K562 (cell line): ENCODE data around the gene HDC. TPM values are rescaled to one million over a fixed set of nuclear protein-coding genes. Genes with fewer than 3 reads are reported as not detected.

Experiments used
- GTF2E2 ChIP-seq: fragments of 200-800 bp; sonication (Bioruptor generic); IDR thresholded peaks from 2 replicates; pipeline ENCODE4 v1.6.1; 2016; ENCODE audit warnings: missing genetic modification characterization, missing compliant biosample characterization
- JUND ChIP-seq, 2 experiments: IDR thresholded peaks; 2 replicates in 1 of 2; 3 replicates in 1 of 2; pipeline ENCODE4 v1.6.1; 2011; ENCODE audit warnings: borderline replicate concordance in 2 of 2, low read depth in 2 of 2, low read length in 2 of 2, improper control_type of control experiment in 1 of 2, missing biosample characterization in 1 of 2, missing genetic modification characterization in 1 of 2, missing genetic modification reagents in 1 of 2
- MAFG ChIP-seq: fragments of 450-650 bp; conservative IDR thresholded peaks from 2 replicates; pipeline ENCODE4 v1.6.1; 2016; ENCODE audit warnings: missing genetic modification characterization, missing compliant biosample characterization
- NCOR1 ChIP-seq: fragments of 450-650 bp; IDR thresholded peaks from 2 replicates; pipeline ENCODE4 v1.6.1; 2016; ENCODE audit warnings: mild to moderate bottlenecking, moderate library complexity
- ZNF551 ChIP-seq: fragments of 250-450 bp; sonication (Bioruptor Pico); IDR thresholded peaks from 2 replicates; pipeline ENCODE4 v1.5.0; 2021; ENCODE audit warnings: mild to moderate bottlenecking, moderate library complexity
- ZNF699 ChIP-seq: fragments of 250-450 bp; sonication (Bioruptor Pico); IDR thresholded peaks from 2 replicates; pipeline ENCODE4 v1.8.0; 2021; ENCODE audit warnings: mild to moderate bottlenecking, moderate library complexity; ENCODE audit not compliant: insufficient replicate concordance
- ZNF766 ChIP-seq: fragments of 200-800 bp; sonication (Bioruptor generic); conservative IDR thresholded peaks from 2 replicates; pipeline ENCODE4 v1.6.1; 2016; ENCODE audit warnings: missing genetic modification characterization, missing compliant biosample characterization
- ZNF778 ChIP-seq: fragments of 450-650 bp; formaldehyde crosslinking; IDR thresholded peaks from 2 replicates; pipeline ENCODE4 v1.4.0; 2020; ENCODE audit warnings: mild to moderate bottlenecking, moderate library complexity
- polyA plus RNA-seq, 8 experiments: library from polyadenylated mRNA; depleted of rRNA in 4 of 8; stranded (reverse) in 5 of 8; unstranded in 3 of 8; fragments of >200 nt; fragmentation: Nextera tagmentation in 2 of 8; fragmentation: Illumina TruSeq in 1 of 8; extraction: Ambion mirVana in 2 of 8; extraction: Trizol in 1 of 8; gene quantifications; 2 replicates each; pipeline versions ENCODE4 v1.2.1 to v1.2.3, GENCODE V29; 2011 to 2014; ENCODE audit warnings: inconsistent platforms in 1 of 8, missing spikeins in 1 of 8
- total RNA-seq, 7 experiments: library from RNA; depleted of rRNA in 6 of 7; stranded (reverse); fragments of >200 nt in 6 of 7; fragmentation: Illumina TruSeq in 2 of 7; extraction: Trizol in 2 of 7; gene quantifications; 2 replicates each; pipeline versions ENCODE4 v1.2.1 to v1.2.3, GENCODE V29; 2011 to 2021; ENCODE audit warnings: low replicate concordance in 1 of 7
- TF ChIP-seq, protein P1 (sequence below): fragments of 450-650 bp; IDR thresholded peaks from 2 replicates; pipeline ENCODE4 v1.6.1; 2016; ENCODE audit warnings: mild to moderate bottlenecking, moderate library complexity
- TF ChIP-seq, protein P2 (sequence below): fragments of 250-450 bp; sonication (Bioruptor Pico); IDR thresholded peaks from 2 replicates; pipeline ENCODE4 v1.5.1; 2021; ENCODE audit warnings: mild to moderate bottlenecking
- TF ChIP-seq, protein P3 (sequence below), 2 experiments: fragments of 450-650 bp in 1 of 2; sonication (generic) in 1 of 2; formaldehyde crosslinking in 1 of 2; IDR thresholded peaks in 1 of 2; conservative IDR thresholded peaks in 1 of 2; 2 replicates each; pipeline versions ENCODE4 v1.6.1 to v1.8.1; 2016 to 2023; ENCODE audit warnings: mild to moderate bottlenecking in 2 of 2, moderate library complexity in 2 of 2, inconsistent platforms in 1 of 2, missing genetic modification reagents in 1 of 2

Gene HDC
- total and polyA plus RNA-seq, 9 of the 15 experiments (the other 6 are each of a cell fraction or from before 2014, with no cell fraction given), result 0.26 to 5.3 (median 0.99) TPM

DNA sequence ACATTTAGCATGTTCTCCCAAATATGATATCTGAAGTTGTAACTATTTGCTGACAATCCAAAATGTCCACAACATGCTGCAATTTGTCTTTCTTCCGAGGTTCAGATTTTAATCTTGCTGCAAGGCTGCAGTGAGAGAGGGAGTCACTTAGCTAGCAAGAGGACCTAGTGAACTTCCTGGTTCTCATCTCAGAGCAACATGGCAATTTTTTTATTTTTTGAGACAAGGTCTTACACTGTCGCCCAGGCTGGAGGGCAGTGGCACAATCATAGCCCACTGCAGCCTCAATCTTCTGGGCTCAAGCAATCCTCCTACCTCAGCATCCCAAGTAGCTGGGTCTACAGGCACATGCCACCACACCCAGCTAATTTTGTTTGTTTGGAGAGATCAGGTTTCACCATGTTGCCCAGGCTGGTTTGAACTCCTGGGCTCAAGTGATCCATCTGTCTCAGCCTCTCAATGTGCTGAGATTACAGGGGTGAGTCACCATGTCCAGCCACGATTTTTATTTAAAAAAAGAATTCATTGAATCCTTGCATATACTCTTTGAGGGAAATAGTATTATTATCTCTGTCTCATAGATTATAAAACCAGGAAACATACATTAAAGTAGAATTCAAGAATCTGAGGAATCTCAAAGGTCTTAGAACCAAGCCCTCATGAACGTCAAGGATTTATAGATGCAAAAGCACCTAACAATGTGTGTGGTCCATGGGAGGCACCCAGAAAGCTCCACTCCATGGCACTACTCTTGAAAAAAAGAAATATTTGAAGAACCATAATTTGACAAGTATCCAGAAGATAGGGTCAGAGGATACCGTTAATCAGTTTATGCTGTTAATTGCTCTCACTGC is 9.1 kb downstream of the HDC start (continued):
- TF ChIP-seq, protein P1, sequence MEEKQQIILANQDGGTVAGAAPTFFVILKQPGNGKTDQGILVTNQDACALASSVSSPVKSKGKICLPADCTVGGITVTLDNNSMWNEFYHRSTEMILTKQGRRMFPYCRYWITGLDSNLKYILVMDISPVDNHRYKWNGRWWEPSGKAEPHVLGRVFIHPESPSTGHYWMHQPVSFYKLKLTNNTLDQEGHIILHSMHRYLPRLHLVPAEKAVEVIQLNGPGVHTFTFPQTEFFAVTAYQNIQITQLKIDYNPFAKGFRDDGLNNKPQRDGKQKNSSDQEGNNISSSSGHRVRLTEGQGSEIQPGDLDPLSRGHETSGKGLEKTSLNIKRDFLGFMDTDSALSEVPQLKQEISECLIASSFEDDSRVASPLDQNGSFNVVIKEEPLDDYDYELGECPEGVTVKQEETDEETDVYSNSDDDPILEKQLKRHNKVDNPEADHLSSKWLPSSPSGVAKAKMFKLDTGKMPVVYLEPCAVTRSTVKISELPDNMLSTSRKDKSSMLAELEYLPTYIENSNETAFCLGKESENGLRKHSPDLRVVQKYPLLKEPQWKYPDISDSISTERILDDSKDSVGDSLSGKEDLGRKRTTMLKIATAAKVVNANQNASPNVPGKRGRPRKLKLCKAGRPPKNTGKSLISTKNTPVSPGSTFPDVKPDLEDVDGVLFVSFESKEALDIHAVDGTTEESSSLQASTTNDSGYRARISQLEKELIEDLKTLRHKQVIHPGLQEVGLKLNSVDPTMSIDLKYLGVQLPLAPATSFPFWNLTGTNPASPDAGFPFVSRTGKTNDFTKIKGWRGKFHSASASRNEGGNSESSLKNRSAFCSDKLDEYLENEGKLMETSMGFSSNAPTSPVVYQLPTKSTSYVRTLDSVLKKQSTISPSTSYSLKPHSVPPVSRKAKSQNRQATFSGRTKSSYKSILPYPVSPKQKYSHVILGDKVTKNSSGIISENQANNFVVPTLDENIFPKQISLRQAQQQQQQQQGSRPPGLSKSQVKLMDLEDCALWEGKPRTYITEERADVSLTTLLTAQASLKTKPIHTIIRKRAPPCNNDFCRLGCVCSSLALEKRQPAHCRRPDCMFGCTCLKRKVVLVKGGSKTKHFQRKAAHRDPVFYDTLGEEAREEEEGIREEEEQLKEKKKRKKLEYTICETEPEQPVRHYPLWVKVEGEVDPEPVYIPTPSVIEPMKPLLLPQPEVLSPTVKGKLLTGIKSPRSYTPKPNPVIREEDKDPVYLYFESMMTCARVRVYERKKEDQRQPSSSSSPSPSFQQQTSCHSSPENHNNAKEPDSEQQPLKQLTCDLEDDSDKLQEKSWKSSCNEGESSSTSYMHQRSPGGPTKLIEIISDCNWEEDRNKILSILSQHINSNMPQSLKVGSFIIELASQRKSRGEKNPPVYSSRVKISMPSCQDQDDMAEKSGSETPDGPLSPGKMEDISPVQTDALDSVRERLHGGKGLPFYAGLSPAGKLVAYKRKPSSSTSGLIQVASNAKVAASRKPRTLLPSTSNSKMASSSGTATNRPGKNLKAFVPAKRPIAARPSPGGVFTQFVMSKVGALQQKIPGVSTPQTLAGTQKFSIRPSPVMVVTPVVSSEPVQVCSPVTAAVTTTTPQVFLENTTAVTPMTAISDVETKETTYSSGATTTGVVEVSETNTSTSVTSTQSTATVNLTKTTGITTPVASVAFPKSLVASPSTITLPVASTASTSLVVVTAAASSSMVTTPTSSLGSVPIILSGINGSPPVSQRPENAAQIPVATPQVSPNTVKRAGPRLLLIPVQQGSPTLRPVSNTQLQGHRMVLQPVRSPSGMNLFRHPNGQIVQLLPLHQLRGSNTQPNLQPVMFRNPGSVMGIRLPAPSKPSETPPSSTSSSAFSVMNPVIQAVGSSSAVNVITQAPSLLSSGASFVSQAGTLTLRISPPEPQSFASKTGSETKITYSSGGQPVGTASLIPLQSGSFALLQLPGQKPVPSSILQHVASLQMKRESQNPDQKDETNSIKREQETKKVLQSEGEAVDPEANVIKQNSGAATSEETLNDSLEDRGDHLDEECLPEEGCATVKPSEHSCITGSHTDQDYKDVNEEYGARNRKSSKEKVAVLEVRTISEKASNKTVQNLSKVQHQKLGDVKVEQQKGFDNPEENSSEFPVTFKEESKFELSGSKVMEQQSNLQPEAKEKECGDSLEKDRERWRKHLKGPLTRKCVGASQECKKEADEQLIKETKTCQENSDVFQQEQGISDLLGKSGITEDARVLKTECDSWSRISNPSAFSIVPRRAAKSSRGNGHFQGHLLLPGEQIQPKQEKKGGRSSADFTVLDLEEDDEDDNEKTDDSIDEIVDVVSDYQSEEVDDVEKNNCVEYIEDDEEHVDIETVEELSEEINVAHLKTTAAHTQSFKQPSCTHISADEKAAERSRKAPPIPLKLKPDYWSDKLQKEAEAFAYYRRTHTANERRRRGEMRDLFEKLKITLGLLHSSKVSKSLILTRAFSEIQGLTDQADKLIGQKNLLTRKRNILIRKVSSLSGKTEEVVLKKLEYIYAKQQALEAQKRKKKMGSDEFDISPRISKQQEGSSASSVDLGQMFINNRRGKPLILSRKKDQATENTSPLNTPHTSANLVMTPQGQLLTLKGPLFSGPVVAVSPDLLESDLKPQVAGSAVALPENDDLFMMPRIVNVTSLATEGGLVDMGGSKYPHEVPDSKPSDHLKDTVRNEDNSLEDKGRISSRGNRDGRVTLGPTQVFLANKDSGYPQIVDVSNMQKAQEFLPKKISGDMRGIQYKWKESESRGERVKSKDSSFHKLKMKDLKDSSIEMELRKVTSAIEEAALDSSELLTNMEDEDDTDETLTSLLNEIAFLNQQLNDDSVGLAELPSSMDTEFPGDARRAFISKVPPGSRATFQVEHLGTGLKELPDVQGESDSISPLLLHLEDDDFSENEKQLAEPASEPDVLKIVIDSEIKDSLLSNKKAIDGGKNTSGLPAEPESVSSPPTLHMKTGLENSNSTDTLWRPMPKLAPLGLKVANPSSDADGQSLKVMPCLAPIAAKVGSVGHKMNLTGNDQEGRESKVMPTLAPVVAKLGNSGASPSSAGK, result 0 out of 2 replicates have a peak, but pooled peaks have one; percentile 16
- TF ChIP-seq GTF2E2 (0 out of 2 replicates have a peak, but pooled peaks have one; percentile 54), ZNF551 (CRISPR knock-in tag) (no peak), ZNF778 (CRISPR knock-in tag) (no peak), JUND (IDR thresholded peaks at IDR 0.05; ENCODE audit: borderline replicate concordance, low read depth, low read length) (peak; percentile 65; the same call in 1 of the 2 replicates), JUND (tag; IDR thresholded peaks at IDR 0.05; ENCODE audit: borderline replicate concordance, low read depth, low read length) (peak; percentile 56; the same call in 1 of the 3 replicates), ZNF766 (peak; percentile 33; the same call in 1 of the 2 replicates), MAFG (tag) (peak; percentile 87), NCOR1 (peak; percentile 10; the same call in 1 of the 2 replicates), ZNF699 (CRISPR knock-in tag) (no peak)
- TF ChIP-seq, protein P2, sequence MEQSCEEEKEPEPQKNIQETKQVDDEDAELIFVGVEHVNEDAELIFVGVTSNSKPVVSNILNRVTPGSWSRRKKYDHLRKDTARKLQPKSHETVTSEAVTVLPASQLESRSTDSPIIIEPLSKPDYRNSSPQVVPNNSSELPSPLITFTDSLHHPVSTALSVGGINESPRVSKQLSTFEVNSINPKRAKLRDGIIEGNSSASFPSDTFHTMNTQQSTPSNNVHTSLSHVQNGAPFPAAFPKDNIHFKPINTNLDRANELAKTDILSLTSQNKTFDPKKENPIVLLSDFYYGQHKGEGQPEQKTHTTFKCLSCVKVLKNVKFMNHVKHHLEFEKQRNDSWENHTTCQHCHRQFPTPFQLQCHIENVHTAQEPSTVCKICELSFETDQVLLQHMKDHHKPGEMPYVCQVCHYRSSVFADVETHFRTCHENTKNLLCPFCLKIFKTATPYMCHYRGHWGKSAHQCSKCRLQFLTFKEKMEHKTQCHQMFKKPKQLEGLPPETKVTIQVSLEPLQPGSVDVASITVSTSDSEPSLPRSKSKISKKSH, result no peak
- TF ChIP-seq, protein P3, sequence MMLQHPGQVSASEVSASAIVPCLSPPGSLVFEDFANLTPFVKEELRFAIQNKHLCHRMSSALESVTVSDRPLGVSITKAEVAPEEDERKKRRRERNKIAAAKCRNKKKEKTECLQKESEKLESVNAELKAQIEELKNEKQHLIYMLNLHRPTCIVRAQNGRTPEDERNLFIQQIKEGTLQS (IDR thresholded peaks at IDR 0.05), result peak; percentile 84
- TF ChIP-seq, protein P3 (CRISPR knock-in tag; conservative IDR thresholded peaks at IDR 0.05), result no peak
